Measurements from ENCODE around the gene SESN3.

DNA sequence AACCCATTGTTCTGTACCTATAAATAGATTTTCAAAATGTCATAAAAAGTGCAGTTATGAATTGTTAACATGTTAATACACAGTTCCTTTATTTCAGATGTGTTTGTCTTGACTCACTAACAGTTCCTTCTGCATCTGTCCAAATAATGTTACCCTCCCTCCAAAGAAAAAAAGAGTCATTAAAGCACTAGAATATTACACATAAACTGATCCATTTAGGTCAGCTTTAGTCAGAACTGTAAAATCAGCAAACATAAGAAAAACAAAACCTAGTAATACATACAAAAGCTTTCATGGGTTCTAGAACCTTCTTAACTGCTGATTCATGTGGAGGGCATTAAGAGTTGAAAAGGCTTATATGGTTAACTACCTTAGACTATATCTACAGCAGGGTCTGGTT is 65.4 kb downstream of the SESN3 start:
- TF ChIP-seq, protein P1, sequence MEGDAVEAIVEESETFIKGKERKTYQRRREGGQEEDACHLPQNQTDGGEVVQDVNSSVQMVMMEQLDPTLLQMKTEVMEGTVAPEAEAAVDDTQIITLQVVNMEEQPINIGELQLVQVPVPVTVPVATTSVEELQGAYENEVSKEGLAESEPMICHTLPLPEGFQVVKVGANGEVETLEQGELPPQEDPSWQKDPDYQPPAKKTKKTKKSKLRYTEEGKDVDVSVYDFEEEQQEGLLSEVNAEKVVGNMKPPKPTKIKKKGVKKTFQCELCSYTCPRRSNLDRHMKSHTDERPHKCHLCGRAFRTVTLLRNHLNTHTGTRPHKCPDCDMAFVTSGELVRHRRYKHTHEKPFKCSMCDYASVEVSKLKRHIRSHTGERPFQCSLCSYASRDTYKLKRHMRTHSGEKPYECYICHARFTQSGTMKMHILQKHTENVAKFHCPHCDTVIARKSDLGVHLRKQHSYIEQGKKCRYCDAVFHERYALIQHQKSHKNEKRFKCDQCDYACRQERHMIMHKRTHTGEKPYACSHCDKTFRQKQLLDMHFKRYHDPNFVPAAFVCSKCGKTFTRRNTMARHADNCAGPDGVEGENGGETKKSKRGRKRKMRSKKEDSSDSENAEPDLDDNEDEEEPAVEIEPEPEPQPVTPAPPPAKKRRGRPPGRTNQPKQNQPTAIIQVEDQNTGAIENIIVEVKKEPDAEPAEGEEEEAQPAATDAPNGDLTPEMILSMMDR (IDR thresholded peaks at IDR 0.05; ENCODE audit: insufficient read depth, low read length), result no peak
- TF ChIP-seq POLR2AphosphoS5 (IDR thresholded peaks at IDR 0.05; ENCODE audit: low read depth), result no peak

Measured in HL-60 (cell line).